Activated T-cell treated with anti-CD3 and anti-CD28 coated beads, Interleukin-2, amount 50 U/mL, for 1 hour (primary cell): ENCODE data around the gene AGRN.
"Not testable (repeated sequence)": the region's sequence is repeated elsewhere in the genome, so short reads cannot be mapped to it uniquely, and the experiment has no call there.

Experiments
- DNase-seq: peaks from one replicate; pipeline ENCODE4 v3.0.0-alpha.2; 2020

AGRN gene

GRCh38 chr1:1020000-1020404 lies at the start of gene AGRN:
AGRN (plus strand) TSS chr1:1020120; CDS start chr1:1020173, 53 bp downstream.
- DNase-seq, result peak; percentile 68

GRCh38 chr1:970242-970972 lies 49.5 kb upstream of the AGRN start:
- DNase-seq, result no peak

- DNase-seq, result no peak
Observed at GRCh38 chr1:970973-971730, 48.8 kb upstream of the AGRN start.

- DNase-seq, result no peak
Observed at GRCh38 chr1:971751-972506, 48.0 kb upstream of the AGRN start.

GRCh38 chr1:972726-973458 lies 47.0 kb upstream of the AGRN start:
- DNase-seq, result no peak

GRCh38 chr1:973459-974292 lies 46.2 kb upstream of the AGRN start:
- DNase-seq, result no peak

- DNase-seq, result no peak
Observed at GRCh38 chr1:974293-974640, 45.7 kb upstream of the AGRN start.

GRCh38 chr1:974687-975328 lies 45.1 kb upstream of the AGRN start:
- no peak for DNase-seq

GRCh38 chr1:975365-975764 lies 44.6 kb upstream of the AGRN start:
- DNase-seq, result no peak

- peak; percentile 80 for DNase-seq
Observed at GRCh38 chr1:975896-976683, 43.8 kb upstream of the AGRN start.

GRCh38 chr1:976791-977190 lies 43.1 kb upstream of the AGRN start:
- DNase-seq, result not testable (repeated sequence)

GRCh38 chr1:978069-978834 lies 41.7 kb upstream of the AGRN start:
- DNase-seq, result no peak

- DNase-seq, result no peak
Observed at GRCh38 chr1:978835-979743, 40.8 kb upstream of the AGRN start.

- no peak for DNase-seq
Observed at GRCh38 chr1:979744-980072, 40.2 kb upstream of the AGRN start.

- no peak for DNase-seq
Observed at GRCh38 chr1:980137-980571, 39.8 kb upstream of the AGRN start.

- DNase-seq, result no peak
Observed at GRCh38 chr1:980602-981395, 39.1 kb upstream of the AGRN start.

- DNase-seq, result no peak
Observed at GRCh38 chr1:981491-981954, 38.4 kb upstream of the AGRN start.
